Measurements from ENCODE around the gene TPGS2.

GRCh38 chr18:36830158-36830495, 1.3 kb upstream of the TPGS2 start:
- no peak for TF ChIP-seq EP300 (conservative IDR thresholded peaks at IDR 0.05; ENCODE audit: poor library complexity, severe bottlenecking)
- no peak for TF ChIP-seq CTCF (IDR thresholded peaks at IDR 0.05; ENCODE audit: poor library complexity, severe bottlenecking)

Measured in neural cell (in vitro differentiated cells).